ENCODE data around the gene PPP4R4.

PPP4R4 gene

GRCh38 chr14:94312481-94313246 lies 138.5 kb downstream of the PPP4R4 start:
- DNase-seq = no peak

- DNase-seq = no peak
Observed at GRCh38 chr14:94313991-94314655, 140.0 kb downstream of the PPP4R4 start.

GRCh38 chr14:94314890-94315289 lies 140.8 kb downstream of the PPP4R4 start:
- no peak for DNase-seq

GRCh38 chr14:94316692-94317091 lies 142.6 kb downstream of the PPP4R4 start:
- no peak for DNase-seq

GRCh38 chr14:94317259-94317658 lies 143.1 kb downstream of the PPP4R4 start:
- no peak for DNase-seq

GRCh38 chr14:94320243-94320642 lies 146.1 kb downstream of the PPP4R4 start:
- DNase-seq = no peak

- no peak for DNase-seq
Observed at GRCh38 chr14:94321421-94322271, 147.5 kb downstream of the PPP4R4 start.

- DNase-seq = no peak
Observed at GRCh38 chr14:94322648-94323570, 148.8 kb downstream of the PPP4R4 start, which contains the start of gene SERPINA6. Gene SERPINA6 (minus strand): TSS chr14:94323336. CDS start chr14:94314648, 8,688 bp downstream.

- DNase-seq = no peak
Observed at GRCh38 chr14:94328196-94328595, 154.1 kb downstream of the PPP4R4 start.

Data from NCI-H524 treated with DMSO at 0.1 percent for 48 hours (cell line).